ENCODE data around the gene TM4SF20.

The TM4SF20 gene

DNA sequence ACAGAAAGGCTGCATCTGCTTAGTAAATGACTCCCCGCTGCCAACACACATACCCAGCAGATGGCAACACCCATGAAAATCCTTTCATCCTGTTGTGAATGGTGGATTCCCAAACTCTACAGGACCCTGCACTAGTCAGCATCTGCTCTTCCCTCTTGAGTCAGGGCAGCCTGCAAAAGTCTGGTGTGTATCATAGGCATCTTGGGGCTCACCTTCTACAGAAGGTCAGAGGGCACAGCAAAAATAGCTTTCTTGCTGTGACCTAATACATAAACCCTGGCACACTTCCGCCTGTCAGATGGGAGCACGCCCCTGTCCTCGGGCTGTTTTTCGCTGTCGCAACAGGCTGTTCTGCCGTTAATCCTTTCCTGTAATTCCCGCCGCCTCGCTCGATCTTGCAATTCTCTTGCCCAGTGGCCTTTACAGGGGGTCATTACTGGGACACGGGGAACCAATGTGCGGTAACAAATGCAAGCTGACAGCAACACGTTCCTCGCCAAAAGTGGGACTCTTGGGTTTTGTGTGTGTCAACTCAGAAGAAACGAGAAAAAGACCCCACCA, 28.6 kb upstream of the TM4SF20 start:
- TF ChIP-seq, protein P1, sequence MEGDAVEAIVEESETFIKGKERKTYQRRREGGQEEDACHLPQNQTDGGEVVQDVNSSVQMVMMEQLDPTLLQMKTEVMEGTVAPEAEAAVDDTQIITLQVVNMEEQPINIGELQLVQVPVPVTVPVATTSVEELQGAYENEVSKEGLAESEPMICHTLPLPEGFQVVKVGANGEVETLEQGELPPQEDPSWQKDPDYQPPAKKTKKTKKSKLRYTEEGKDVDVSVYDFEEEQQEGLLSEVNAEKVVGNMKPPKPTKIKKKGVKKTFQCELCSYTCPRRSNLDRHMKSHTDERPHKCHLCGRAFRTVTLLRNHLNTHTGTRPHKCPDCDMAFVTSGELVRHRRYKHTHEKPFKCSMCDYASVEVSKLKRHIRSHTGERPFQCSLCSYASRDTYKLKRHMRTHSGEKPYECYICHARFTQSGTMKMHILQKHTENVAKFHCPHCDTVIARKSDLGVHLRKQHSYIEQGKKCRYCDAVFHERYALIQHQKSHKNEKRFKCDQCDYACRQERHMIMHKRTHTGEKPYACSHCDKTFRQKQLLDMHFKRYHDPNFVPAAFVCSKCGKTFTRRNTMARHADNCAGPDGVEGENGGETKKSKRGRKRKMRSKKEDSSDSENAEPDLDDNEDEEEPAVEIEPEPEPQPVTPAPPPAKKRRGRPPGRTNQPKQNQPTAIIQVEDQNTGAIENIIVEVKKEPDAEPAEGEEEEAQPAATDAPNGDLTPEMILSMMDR (conservative IDR thresholded peaks at IDR 0.05; ENCODE audit: low read length), result no peak; the same call in 1 of the 2 replicates
- TF ChIP-seq EZH2phosphoT487 (IDR thresholded peaks at IDR 0.05; ENCODE audit: borderline replicate concordance), result no peak
- Histone ChIP-seq H3K9me2 (replicated peaks; ENCODE audit: low read depth, low read length) (no peaks in the 10 kb centered on the region), H3K79me2 (ENCODE audit: insufficient read depth, low read length) (no peaks in the 10 kb centered on the region), H3K4me1 (ENCODE audit: insufficient read depth, low read length, poor library complexity, severe bottlenecking) (peaks cover 3% of the 10 kb centered on the region), H2AFZ (ENCODE audit: low read length) (no peak overlapping the region), H3K4me3 (ENCODE audit: low read length, poor library complexity, severe bottlenecking) (no peak overlapping the region), H3K27me3 (ENCODE audit: insufficient read depth, low read length, poor library complexity, severe bottlenecking) (no peaks in the 10 kb centered on the region), H4K20me1 (ENCODE audit: insufficient read depth, low read length, poor library complexity, severe bottlenecking) (no peaks in the 10 kb centered on the region), H3K9ac (ENCODE audit: low read depth, low read length, poor library complexity, severe bottlenecking) (no peak overlapping the region), H3K4me2 (ENCODE audit: low read depth, low read length, poor library complexity, severe bottlenecking) (no peak overlapping the region), H3K9me3 (ENCODE audit: insufficient read depth, low read depth, low read length) (no peaks in the 10 kb centered on the region), H3K36me3 (ENCODE audit: insufficient read depth, low read length) (no peaks in the 10 kb centered on the region), H3F3A (ENCODE audit: low read depth) (no peaks in the 10 kb centered on the region)

DNA sequence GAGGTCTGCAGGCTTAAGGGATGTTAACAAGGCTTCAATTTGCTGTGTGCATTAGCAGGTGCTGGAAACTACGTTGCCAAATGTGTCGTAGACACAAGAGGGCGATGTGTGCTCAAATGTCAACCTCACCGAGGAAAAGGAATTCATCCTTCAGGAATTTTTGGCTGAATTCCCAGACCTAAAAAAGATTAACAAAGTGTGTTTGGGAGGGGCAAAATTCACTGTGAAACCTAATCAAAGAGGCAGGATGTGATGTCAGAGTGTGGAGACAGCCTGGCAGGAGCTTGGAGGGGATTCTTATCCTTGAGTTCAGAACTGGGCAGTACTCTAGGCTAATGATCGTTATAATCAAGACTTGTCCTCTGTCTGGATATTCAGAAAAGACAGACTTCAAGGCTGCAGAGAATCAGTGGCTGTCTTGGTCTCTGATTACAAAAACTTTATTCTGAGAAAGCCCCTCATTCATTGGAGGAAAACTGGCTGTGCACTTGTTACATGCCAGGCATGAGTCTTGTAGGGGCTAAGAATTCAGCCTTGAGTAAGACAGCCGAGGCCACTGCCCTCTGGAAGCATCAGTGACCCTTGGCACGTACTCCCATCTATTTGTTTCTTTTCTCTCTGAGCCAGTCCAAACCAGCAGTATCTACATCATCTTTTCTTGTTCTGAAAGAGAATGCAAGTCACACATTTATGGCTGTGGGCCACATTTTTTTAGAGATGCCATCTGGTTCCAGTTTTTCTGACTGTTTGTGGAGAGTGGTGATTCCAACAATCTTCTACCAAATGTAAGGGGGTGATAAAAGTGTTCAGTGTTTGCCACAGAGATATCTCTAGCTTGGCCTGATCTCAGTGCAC, 27.3 kb upstream of the TM4SF20 start:
- Histone ChIP-seq H3K4me1 (ENCODE audit: insufficient read depth, low read length, poor library complexity, severe bottlenecking) (peaks cover 3% of the 10 kb centered on the region), H3K36me3 (ENCODE audit: insufficient read depth, low read length) (no peaks in the 10 kb centered on the region), H3K4me2 (ENCODE audit: low read depth, low read length, poor library complexity, severe bottlenecking) (peak overlapping the region; percentile 32), H3K9me2 (replicated peaks; ENCODE audit: low read depth, low read length) (no peaks in the 10 kb centered on the region), H3K9ac (ENCODE audit: low read depth, low read length, poor library complexity, severe bottlenecking) (no peak overlapping the region), H3K4me3 (ENCODE audit: low read length, poor library complexity, severe bottlenecking) (no peak overlapping the region), H4K20me1 (ENCODE audit: insufficient read depth, low read length, poor library complexity, severe bottlenecking) (no peaks in the 10 kb centered on the region), H3K27me3 (ENCODE audit: insufficient read depth, low read length, poor library complexity, severe bottlenecking) (no peaks in the 10 kb centered on the region), H2AFZ (ENCODE audit: low read length) (peak overlapping the region; percentile 49), H3K79me2 (ENCODE audit: insufficient read depth, low read length) (no peaks in the 10 kb centered on the region), H3F3A (ENCODE audit: low read depth) (no peaks in the 10 kb centered on the region), H3K9me3 (ENCODE audit: insufficient read depth, low read depth, low read length) (no peaks in the 10 kb centered on the region)
- TF ChIP-seq, protein P1 (conservative IDR thresholded peaks at IDR 0.05; ENCODE audit: low read length), result peak; percentile 85
- TF ChIP-seq EZH2phosphoT487 (IDR thresholded peaks at IDR 0.05; ENCODE audit: borderline replicate concordance), result no peak

DNA sequence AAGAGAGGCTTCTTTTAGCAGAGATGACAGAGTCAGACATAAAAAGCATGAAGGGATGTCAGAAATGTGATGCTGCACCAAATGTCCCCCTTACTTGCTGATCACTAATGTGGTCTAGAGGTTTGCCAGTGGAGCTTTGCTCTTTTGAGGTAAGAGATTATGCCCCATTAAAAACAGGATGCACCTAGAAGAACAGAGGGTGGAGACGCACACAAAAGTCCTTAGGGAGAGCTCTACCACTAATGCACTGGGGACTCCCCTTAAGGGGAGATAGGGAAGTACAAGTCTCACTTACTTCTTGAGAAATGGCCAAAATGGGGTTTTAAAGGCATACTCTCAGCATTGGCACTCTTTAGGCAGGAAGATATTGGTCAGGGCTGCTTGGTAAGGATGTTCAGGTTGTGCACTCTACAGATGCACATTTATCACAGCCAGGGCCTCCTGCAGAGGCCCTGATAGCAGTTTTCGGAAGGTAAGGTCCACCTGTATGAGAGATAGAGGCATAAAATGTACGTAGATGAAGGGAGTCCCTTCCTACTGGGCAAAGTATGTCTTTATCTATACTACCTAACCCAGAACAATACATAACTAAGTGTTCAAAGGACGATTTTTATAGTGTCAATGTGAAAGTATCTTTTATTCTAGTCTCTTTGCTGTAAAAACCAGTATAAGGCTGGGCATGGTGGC, 25.6 kb upstream of the TM4SF20 start:
- TF ChIP-seq EZH2phosphoT487 (IDR thresholded peaks at IDR 0.05; ENCODE audit: borderline replicate concordance), result no peak
- TF ChIP-seq, protein P1 (conservative IDR thresholded peaks at IDR 0.05; ENCODE audit: low read length), result peak; percentile 15; the same call in 1 of the 2 replicates
- H2AFZ ChIP-seq (ENCODE audit: low read length), result no peak overlapping the region
- no peaks in the 10 kb centered on the region for H3F3A ChIP-seq (ENCODE audit: low read depth)
- H3K9ac ChIP-seq (ENCODE audit: low read depth, low read length, poor library complexity, severe bottlenecking), result no peak overlapping the region
- H3K27me3 ChIP-seq (ENCODE audit: insufficient read depth, low read length, poor library complexity, severe bottlenecking), result no peaks in the 10 kb centered on the region
- H3K9me2 ChIP-seq (replicated peaks; ENCODE audit: low read depth, low read length), result no peaks in the 10 kb centered on the region
- no peaks in the 10 kb centered on the region for H3K36me3 ChIP-seq (ENCODE audit: insufficient read depth, low read length)
- no peak overlapping the region for H3K4me2 ChIP-seq (ENCODE audit: low read depth, low read length, poor library complexity, severe bottlenecking)
- no peak overlapping the region for H3K4me3 ChIP-seq (ENCODE audit: low read length, poor library complexity, severe bottlenecking)
- no peaks in the 10 kb centered on the region for H3K79me2 ChIP-seq (ENCODE audit: insufficient read depth, low read length)
- no peaks in the 10 kb centered on the region for H3K9me3 ChIP-seq (ENCODE audit: insufficient read depth, low read depth, low read length)
- H3K4me1 ChIP-seq (ENCODE audit: insufficient read depth, low read length, poor library complexity, severe bottlenecking), result peaks cover 3% of the 10 kb centered on the region
- no peaks in the 10 kb centered on the region for H4K20me1 ChIP-seq (ENCODE audit: insufficient read depth, low read length, poor library complexity, severe bottlenecking)

All from Loucy (cell line).